ENCODE measurements around the gene TOMM6.

DNA sequence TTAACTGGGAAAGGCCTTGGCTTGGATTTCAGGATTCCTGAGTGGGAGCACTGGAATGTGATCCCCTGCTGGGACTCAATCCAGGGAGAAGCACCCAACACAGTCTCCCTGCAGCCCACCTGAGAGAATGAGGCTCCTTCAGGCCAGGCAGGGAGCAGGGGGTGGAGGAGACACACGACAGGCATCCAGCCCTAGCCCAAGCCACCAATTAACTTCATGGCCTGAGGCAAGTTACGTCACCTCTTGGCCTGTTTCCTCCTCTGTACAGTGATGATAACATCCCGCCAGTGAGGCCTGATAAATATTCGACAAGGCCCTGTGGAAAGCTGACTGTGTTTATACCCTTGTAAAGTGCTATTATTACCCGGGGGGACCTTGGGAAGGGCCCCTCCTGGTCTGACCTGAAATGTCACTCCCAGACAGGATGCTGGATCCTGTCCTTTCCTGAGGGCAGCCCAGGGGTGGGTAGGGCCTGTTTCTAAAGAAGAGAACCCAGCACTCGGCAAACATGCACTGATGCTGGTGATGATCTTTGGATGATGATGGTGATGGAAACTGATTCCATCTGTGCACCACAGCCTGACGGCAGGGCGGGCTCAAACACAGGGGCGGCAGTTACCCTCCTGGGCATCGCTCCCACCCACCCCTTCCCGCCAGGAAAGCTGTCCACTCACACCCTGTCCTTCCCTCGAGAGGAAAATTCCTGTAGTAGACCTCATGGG lies 20.2 kb upstream of the TOMM6 start:
- TF ChIP-seq, protein P1, sequence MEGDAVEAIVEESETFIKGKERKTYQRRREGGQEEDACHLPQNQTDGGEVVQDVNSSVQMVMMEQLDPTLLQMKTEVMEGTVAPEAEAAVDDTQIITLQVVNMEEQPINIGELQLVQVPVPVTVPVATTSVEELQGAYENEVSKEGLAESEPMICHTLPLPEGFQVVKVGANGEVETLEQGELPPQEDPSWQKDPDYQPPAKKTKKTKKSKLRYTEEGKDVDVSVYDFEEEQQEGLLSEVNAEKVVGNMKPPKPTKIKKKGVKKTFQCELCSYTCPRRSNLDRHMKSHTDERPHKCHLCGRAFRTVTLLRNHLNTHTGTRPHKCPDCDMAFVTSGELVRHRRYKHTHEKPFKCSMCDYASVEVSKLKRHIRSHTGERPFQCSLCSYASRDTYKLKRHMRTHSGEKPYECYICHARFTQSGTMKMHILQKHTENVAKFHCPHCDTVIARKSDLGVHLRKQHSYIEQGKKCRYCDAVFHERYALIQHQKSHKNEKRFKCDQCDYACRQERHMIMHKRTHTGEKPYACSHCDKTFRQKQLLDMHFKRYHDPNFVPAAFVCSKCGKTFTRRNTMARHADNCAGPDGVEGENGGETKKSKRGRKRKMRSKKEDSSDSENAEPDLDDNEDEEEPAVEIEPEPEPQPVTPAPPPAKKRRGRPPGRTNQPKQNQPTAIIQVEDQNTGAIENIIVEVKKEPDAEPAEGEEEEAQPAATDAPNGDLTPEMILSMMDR (IDR thresholded peaks at IDR 0.05; ENCODE audit: low read depth, low read length, missing input control) = no peak
- TF ChIP-seq TAF1 (conservative IDR thresholded peaks at IDR 0.05) (no peak), RXRA (IDR thresholded peaks at IDR 0.05) (no peak), MAX (IDR thresholded peaks at IDR 0.05) (no peak), FOXA1 (IDR thresholded peaks at IDR 0.05) (no peak), JUND (IDR thresholded peaks at IDR 0.05) (no peak), GABPA (IDR thresholded peaks at IDR 0.05 in 1 of 2, conservative IDR thresholded peaks at IDR 0.05 in 1 of 2) (no peak)
- TF ChIP-seq, protein P2, sequence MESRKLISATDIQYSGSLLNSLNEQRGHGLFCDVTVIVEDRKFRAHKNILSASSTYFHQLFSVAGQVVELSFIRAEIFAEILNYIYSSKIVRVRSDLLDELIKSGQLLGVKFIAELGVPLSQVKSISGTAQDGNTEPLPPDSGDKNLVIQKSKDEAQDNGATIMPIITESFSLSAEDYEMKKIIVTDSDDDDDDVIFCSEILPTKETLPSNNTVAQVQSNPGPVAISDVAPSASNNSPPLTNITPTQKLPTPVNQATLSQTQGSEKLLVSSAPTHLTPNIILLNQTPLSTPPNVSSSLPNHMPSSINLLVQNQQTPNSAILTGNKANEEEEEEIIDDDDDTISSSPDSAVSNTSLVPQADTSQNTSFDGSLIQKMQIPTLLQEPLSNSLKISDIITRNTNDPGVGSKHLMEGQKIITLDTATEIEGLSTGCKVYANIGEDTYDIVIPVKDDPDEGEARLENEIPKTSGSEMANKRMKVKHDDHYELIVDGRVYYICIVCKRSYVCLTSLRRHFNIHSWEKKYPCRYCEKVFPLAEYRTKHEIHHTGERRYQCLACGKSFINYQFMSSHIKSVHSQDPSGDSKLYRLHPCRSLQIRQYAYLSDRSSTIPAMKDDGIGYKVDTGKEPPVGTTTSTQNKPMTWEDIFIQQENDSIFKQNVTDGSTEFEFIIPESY (IDR thresholded peaks at IDR 0.05) = no peak
- TF ChIP-seq, protein P3, sequence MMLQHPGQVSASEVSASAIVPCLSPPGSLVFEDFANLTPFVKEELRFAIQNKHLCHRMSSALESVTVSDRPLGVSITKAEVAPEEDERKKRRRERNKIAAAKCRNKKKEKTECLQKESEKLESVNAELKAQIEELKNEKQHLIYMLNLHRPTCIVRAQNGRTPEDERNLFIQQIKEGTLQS (IDR thresholded peaks at IDR 0.05) = no peak
